ENCODE results near the gene CDK5R1.

Gene CDK5R1

GRCh38 chr17:32493571-32493970 lies 6.8 kb downstream of the CDK5R1 start:
- no peak for DNase-seq (ENCODE audit: low spot score)

GRCh38 chr17:32493976-32494513 lies 7.3 kb downstream of the CDK5R1 start:
- no peak for DNase-seq (ENCODE audit: low spot score)

- DNase-seq (ENCODE audit: low spot score), result no peak
These were observed 8.0 kb downstream of the CDK5R1 start for GRCh38 chr17:32494621-32495358.

- no peak for DNase-seq (ENCODE audit: low spot score)
These were observed 8.8 kb downstream of the CDK5R1 start for GRCh38 chr17:32495359-32496231.

GRCh38 chr17:32496395-32497073 lies 9.7 kb downstream of the CDK5R1 start:
- DNase-seq (ENCODE audit: low spot score), result no peak

- DNase-seq (ENCODE audit: low spot score), result no peak
These were observed 10.8 kb downstream of the CDK5R1 start for GRCh38 chr17:32497431-32498205.

GRCh38 chr17:32498391-32498790 lies 11.6 kb downstream of the CDK5R1 start:
- no peak for DNase-seq (ENCODE audit: low spot score)

- no peak for DNase-seq (ENCODE audit: low spot score)
These were observed 15.2 kb downstream of the CDK5R1 start for GRCh38 chr17:32502013-32502412.

GRCh38 chr17:32502710-32503109 lies 15.9 kb downstream of the CDK5R1 start:
- DNase-seq (ENCODE audit: low spot score), result no peak

GRCh38 chr17:32503251-32504165 lies 16.7 kb downstream of the CDK5R1 start:
- DNase-seq (ENCODE audit: low spot score), result no peak

- no peak for DNase-seq (ENCODE audit: low spot score)
These were observed 17.6 kb downstream of the CDK5R1 start for GRCh38 chr17:32504166-32504990.

GRCh38 chr17:32508926-32509325 lies 22.1 kb downstream of the CDK5R1 start:
- DNase-seq (ENCODE audit: low spot score), result no peak

- no peak for DNase-seq (ENCODE audit: low spot score)
These were observed 23.7 kb downstream of the CDK5R1 start for GRCh38 chr17:32510466-32510865.

GRCh38 chr17:32512328-32512727 lies 25.5 kb downstream of the CDK5R1 start:
- DNase-seq (ENCODE audit: low spot score), result no peak

- DNase-seq (ENCODE audit: low spot score), result no peak
These were observed 26.8 kb downstream of the CDK5R1 start for GRCh38 chr17:32513579-32513978.

GRCh38 chr17:32514606-32515005 lies 27.8 kb downstream of the CDK5R1 start:
- no peak for DNase-seq (ENCODE audit: low spot score)

GRCh38 chr17:32515677-32516383 lies 29.0 kb downstream of the CDK5R1 start:
- no peak for DNase-seq (ENCODE audit: low spot score)

GRCh38 chr17:32516450-32516849 lies 29.7 kb downstream of the CDK5R1 start:
- no peak for DNase-seq (ENCODE audit: low spot score)
